Endothelial cell (in vitro differentiated cells): ENCODE data around the gene PSMB10. TPM values are rescaled to one million over a fixed set of nuclear protein-coding genes. Genes with fewer than 3 reads are reported as not detected.
"Not testable (repeated sequence)": the region's sequence is repeated elsewhere in the genome, so short reads cannot be mapped to it uniquely, and the experiment has no call there.

Experiments
- DNase-seq: peaks from one replicate; pipeline ENCODE4 v3.0.0; 2021; ENCODE audit warnings: low spot score
- H3K27ac Mint-ChIP-seq: one replicate; pipeline ENCODE4 v1.8.0; 2021; ENCODE audit warnings: mixed read lengths, inconsistent platforms; ENCODE audit not compliant: unreplicated experiment
- H3K27me3 Mint-ChIP-seq: one replicate; pipeline ENCODE4 v1.8.0; 2021; ENCODE audit warnings: mild to moderate bottlenecking, moderate library complexity, mixed read lengths, inconsistent platforms; ENCODE audit not compliant: unreplicated experiment
- H3K36me3 Mint-ChIP-seq: one replicate; pipeline ENCODE4 v1.8.0; 2021; ENCODE audit warnings: mild to moderate bottlenecking, low read depth, mixed read lengths, inconsistent platforms; ENCODE audit not compliant: unreplicated experiment
- H3K4me1 Mint-ChIP-seq: one replicate; pipeline ENCODE4 v1.8.0; 2021; ENCODE audit warnings: mild to moderate bottlenecking, mixed read lengths, inconsistent platforms; ENCODE audit not compliant: unreplicated experiment
- H3K4me3 Mint-ChIP-seq: one replicate; pipeline ENCODE4 v1.8.0; 2021; ENCODE audit warnings: mild to moderate bottlenecking, mixed read lengths, inconsistent platforms; ENCODE audit not compliant: unreplicated experiment
- H3K9me3 Mint-ChIP-seq: one replicate; pipeline ENCODE4 v1.8.0; 2021; ENCODE audit warnings: mixed read lengths, inconsistent platforms; ENCODE audit not compliant: unreplicated experiment
- total RNA-seq: library from RNA; stranded (reverse); fragmentation: NEBNext Ultra II Directional; extraction: Animal tissue kit (Norgen Biotek cat#: 25700); gene quantifications from one replicate; pipeline ENCODE4 v1.2.1, GENCODE V29; 2021; ENCODE audit not compliant: unreplicated experiment
- TF ChIP-seq, protein P1 (sequence below): fragments of 200-600 bp; sonication (generic); IDR thresholded peaks from one replicate; pipeline ENCODE4 v1.5.0; 2021; ENCODE audit warnings: antibody characterized with exemption; ENCODE audit not compliant: unreplicated experiment

The PSMB10 gene
- total RNA-seq, 1 donor from 2014 or later = 15.3 TPM

DNA sequence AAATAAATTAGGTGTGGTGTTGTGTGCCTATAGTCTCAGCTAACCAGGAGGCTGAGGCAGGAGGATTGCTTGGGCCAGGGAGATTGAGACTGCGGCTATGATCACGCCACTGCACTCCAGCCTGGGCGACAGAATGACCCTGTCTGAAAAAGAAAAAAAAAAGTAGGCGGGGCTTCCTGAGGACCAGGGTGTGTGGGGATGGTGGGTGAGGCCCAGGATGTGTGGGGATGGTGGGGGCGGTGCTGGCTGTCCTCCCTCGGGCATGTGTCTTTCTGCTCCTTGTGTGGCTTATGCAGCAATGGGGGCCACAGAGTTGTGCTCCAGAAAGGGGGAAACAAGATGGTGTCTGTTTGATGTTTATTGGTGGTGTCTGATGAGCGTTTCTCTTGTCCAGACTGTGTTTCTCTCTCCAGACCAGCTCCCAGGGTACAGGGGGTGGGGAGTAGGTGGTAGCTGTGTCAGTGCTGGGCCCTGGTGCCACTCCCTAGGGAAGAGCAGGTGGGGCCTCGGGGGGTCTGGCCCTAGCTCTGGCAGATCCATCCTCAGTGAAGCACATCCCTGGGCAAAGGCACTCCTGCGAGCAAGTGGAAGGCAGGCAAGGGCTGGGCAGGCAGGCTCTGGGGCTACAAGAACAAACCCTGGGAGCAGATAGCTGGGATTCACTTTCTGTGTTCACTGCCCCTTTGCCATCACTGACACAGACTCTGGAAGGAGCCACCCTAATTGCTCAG, 5.0 kb upstream of the PSMB10 start:
- Mint-ChIP-seq H3K36me3 (peaks cover 8% of the 10 kb centered on the region), H3K27ac (no peak overlapping the region), H3K4me3 (peak overlapping the region; percentile 67), H3K27me3 (peaks cover 13% of the 10 kb centered on the region), H3K9me3 (no peaks in the 10 kb centered on the region), H3K4me1 (peaks cover 7% of the 10 kb centered on the region)
- TF ChIP-seq, protein P1, sequence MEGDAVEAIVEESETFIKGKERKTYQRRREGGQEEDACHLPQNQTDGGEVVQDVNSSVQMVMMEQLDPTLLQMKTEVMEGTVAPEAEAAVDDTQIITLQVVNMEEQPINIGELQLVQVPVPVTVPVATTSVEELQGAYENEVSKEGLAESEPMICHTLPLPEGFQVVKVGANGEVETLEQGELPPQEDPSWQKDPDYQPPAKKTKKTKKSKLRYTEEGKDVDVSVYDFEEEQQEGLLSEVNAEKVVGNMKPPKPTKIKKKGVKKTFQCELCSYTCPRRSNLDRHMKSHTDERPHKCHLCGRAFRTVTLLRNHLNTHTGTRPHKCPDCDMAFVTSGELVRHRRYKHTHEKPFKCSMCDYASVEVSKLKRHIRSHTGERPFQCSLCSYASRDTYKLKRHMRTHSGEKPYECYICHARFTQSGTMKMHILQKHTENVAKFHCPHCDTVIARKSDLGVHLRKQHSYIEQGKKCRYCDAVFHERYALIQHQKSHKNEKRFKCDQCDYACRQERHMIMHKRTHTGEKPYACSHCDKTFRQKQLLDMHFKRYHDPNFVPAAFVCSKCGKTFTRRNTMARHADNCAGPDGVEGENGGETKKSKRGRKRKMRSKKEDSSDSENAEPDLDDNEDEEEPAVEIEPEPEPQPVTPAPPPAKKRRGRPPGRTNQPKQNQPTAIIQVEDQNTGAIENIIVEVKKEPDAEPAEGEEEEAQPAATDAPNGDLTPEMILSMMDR = no peak
- DNase-seq = no peak

DNA sequence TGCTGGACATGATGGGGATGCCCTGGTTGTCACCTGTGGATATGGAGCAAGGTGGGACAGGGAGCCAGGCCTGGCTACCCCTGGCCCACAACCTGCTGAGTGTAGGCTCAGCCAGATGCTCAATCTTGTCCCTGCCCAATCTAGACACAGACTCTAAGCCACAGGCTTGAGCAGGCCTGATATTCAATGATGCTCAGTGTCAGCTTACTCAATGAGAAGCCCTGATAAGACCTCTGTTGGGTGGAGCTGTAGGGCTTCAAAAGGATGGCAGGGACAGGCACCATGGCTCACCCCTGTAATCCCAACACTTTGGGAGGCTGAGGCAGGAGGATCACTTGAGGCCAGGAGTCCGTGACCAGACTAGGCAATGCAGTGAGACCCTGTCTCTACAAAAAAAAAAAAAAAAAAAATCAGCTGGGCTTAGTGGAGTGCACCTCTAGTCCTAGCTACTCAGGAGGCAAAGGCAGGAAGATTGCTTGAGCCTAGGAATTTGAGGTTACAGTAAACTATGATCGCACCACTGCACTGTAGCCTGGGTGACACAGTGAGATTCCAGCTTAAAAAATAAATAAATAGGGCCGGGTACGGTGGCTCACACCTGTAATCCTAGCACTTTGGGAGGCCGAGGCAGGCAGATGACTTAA, 3.9 kb upstream of the PSMB10 start:
- Mint-ChIP-seq H3K27me3 (peaks cover 21% of the 10 kb centered on the region), H3K36me3 (peaks cover 8% of the 10 kb centered on the region), H3K27ac (no peak overlapping the region), H3K4me3 (no peak overlapping the region), H3K9me3 (no peaks in the 10 kb centered on the region), H3K4me1 (peaks cover 7% of the 10 kb centered on the region)
- no peak for DNase-seq
- TF ChIP-seq, protein P1 = no peak

DNA sequence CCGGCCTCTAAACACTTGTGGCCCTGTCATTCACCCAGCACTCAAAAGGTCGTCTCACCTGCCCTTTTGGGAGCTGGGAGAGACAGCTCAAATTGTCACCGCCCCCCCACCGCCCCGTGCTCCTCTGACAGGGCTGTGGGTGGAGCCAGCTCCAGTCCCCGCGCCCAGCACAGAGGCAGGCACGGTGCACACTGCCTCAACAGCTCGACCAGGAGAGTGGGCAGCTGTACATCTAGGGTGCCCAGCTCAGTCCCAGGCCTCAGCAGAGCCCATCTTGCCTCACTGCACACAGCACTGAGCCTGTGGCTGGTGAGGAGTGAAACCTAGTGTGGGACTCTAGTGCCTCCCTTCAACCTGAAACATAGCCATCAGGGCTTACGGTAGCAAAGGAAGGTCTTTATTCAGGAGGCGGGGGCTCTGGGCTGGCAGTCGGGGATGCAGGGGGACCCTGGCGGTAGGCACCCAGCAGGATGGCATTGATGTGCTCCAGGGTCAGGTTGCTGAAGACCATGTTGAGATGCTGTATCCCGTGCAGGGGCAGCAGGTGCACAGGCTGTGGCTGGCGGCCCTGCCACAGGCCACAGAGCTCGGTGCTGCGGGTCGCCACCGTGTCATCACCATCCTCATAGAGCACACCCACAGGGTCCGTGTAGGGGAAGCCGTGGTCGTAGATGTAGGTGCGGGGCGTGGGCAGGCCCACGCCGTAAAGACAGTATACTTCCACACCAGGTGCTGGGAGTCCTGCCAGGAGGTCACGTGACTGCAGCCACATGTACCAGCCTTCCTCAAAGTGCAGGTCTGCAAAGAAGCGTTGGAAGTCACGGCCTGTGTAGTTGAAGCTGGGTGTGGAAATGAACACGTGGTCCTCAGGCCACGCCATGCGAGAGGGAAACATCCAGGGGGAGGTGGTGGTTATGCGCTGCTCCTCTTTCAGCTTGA, 3.1 kb upstream of the PSMB10 start:
- H3K9me3 Mint-ChIP-seq = no peaks in the 10 kb centered on the region
- H3K36me3 Mint-ChIP-seq = peaks cover 8% of the 10 kb centered on the region
- H3K27me3 Mint-ChIP-seq = peaks cover 23% of the 10 kb centered on the region
- no peak overlapping the region for H3K27ac Mint-ChIP-seq
- TF ChIP-seq, protein P1 = no peak
- DNase-seq = no peak
- no peak overlapping the region for H3K4me3 Mint-ChIP-seq
- peaks cover 13% of the 10 kb centered on the region for H3K4me1 Mint-ChIP-seq

DNA sequence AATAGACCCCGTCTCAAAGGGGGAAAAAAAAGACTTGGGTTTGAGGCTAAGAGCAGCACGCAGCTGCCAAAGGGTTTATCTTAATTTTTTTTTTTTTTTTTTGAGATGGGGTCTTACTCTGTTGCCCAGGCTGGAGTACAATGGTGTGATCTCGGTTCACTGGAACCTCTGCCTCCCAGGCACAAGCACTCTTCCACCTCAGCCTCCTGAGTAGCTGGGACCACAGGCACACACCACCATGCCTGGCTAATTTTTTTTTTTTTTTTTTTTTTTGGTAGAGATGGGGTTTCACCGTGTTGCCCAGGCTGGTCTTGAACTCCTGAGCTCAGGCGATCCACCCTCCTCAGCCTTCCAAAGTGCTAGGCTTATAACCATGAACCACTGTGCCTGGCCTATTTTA, 1.1 kb upstream of the PSMB10 start:
- Mint-ChIP-seq H3K4me3 (peak overlapping the region; percentile 98), H3K4me1 (peaks cover 18% of the 10 kb centered on the region), H3K27me3 (peaks cover 28% of the 10 kb centered on the region)
- not testable (repeated sequence) for DNase-seq, H3K36me3 Mint-ChIP-seq, H3K9me3 Mint-ChIP-seq, H3K27ac Mint-ChIP-seq

DNA sequence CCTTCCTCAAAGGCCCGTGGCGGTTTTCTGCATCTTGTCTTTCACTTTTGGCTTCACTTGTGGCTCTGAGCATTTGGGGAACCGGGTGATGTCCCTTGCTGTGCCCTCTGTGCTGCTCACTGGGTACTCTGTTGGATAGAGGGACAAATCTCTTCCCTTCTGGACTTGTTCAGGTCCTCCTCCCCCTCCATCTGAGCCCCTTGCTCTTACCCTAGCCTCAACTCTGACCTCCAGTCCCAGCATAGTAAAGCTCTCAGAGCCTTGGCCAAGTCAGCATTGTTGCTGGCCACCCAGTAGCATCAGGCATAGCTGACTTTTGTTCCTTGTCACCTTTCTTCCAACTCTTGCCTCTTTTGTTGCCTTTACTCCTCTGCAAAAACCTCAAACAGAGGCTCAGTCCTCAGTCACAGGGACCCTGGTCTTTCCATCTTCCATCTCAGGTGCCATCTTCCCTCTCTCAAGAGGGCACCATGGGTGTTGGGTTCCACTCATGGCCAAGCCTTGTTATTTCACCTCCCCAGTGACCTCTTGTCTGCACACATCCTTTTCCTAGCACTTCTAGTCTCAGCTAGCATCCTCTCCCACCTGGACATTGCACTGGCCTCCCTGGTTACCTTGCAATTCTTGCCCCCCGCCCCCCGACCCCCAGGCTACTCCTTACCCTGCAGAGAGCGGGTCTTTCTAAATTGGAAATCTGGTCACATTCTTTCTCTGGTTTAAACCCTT, 393 bp upstream of the PSMB10 start:
- no peaks in the 10 kb centered on the region for H3K9me3 Mint-ChIP-seq
- TF ChIP-seq, protein P1 = no peak
- peak overlapping the region; percentile 98 for H3K4me3 Mint-ChIP-seq
- peaks cover 8% of the 10 kb centered on the region for H3K36me3 Mint-ChIP-seq
- peak overlapping the region; percentile 90 for H3K27ac Mint-ChIP-seq
- peaks cover 18% of the 10 kb centered on the region for H3K4me1 Mint-ChIP-seq
- DNase-seq = no peak
- peaks cover 32% of the 10 kb centered on the region for H3K27me3 Mint-ChIP-seq
